ENCODE results near the gene ERG28. TPM values are rescaled to one million over a fixed set of nuclear protein-coding genes. Genes with fewer than 3 reads are reported as not detected.

Gene ERG28
- total and polyA plus RNA-seq, 2 experiments from 2014 or later = 27.9 to 95.1 TPM

DNA sequence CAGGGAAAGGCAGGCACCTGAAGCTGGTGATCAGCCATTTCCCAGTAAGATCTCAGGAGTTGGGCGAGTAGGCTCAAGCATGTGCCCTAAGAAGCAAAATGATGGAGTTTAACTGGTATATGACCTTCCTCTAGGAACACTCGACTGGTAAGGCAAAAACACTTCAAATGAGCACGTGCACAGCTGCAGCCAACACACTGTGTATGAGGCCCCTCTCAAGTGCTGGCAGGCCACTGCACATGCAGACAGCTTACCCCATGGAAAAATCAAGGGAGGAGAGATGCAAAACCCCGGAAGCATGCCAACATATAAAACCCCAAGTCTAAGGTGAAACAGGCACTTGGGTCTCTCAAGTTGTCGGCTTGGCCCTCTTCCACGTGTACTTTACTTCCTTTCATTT is 39.6 kb upstream of the ERG28 start:
- H3K9me3 Mint-ChIP-seq = peaks cover 2% of the 10 kb centered on the region; the same call in 2 of the 3 replicates
- H3K27me3 Mint-ChIP-seq (ENCODE audit: insufficient read depth, low read depth, poor library complexity) = peaks cover 3% of the 10 kb centered on the region

More for the DNA sequence above, 39.6 kb upstream of the ERG28 start:
- ATAC-seq (no peak), DNase-seq (ENCODE audit: low spot score) (no peak)
- H3F3A ChIP-seq (replicated peaks; ENCODE audit: low read depth) = no peaks in the 10 kb centered on the region
- H3K4me3 Mint-ChIP-seq = no peak overlapping the region
- H3K27ac ChIP-seq (ENCODE audit: low read depth) = no peak overlapping the region
- H3K4me3 ChIP-seq = no peak overlapping the region
- H3K36me3 Mint-ChIP-seq (ENCODE audit: low read depth) = peaks cover 29% of the 10 kb centered on the region
- no peaks in the 10 kb centered on the region for H3K27me3 ChIP-seq (ENCODE audit: insufficient read depth)
- H3K79me2 ChIP-seq (replicated peaks; ENCODE audit: insufficient read depth) = no peaks in the 10 kb centered on the region
- H3K36me3 ChIP-seq (ENCODE audit: insufficient read depth) = peaks cover 4% of the 10 kb centered on the region
- H3K4me1 Mint-ChIP-seq = no peaks in the 10 kb centered on the region; the same call in 2 of the 3 replicates
- no peak overlapping the region for H3K4me2 ChIP-seq
- TF ChIP-seq STAT1 (IDR thresholded peaks at IDR 0.05; ENCODE audit: unreplicated experiment) = no peak
- no peak for TF ChIP-seq EZH2phosphoT487 (IDR thresholded peaks at IDR 0.05; ENCODE audit: unreplicated experiment)
- no peak for TF ChIP-seq NANOG (IDR thresholded peaks at IDR 0.05; ENCODE audit: borderline replicate concordance)
- TF ChIP-seq, protein P1, sequence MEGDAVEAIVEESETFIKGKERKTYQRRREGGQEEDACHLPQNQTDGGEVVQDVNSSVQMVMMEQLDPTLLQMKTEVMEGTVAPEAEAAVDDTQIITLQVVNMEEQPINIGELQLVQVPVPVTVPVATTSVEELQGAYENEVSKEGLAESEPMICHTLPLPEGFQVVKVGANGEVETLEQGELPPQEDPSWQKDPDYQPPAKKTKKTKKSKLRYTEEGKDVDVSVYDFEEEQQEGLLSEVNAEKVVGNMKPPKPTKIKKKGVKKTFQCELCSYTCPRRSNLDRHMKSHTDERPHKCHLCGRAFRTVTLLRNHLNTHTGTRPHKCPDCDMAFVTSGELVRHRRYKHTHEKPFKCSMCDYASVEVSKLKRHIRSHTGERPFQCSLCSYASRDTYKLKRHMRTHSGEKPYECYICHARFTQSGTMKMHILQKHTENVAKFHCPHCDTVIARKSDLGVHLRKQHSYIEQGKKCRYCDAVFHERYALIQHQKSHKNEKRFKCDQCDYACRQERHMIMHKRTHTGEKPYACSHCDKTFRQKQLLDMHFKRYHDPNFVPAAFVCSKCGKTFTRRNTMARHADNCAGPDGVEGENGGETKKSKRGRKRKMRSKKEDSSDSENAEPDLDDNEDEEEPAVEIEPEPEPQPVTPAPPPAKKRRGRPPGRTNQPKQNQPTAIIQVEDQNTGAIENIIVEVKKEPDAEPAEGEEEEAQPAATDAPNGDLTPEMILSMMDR (conservative IDR thresholded peaks at IDR 0.05; ENCODE audit: low read depth in 2 of 2) = no peak
- TF ChIP-seq ZNF114 (CRISPR knock-in tag; IDR thresholded peaks at IDR 0.05) = no peak
- TF ChIP-seq, protein P2, sequence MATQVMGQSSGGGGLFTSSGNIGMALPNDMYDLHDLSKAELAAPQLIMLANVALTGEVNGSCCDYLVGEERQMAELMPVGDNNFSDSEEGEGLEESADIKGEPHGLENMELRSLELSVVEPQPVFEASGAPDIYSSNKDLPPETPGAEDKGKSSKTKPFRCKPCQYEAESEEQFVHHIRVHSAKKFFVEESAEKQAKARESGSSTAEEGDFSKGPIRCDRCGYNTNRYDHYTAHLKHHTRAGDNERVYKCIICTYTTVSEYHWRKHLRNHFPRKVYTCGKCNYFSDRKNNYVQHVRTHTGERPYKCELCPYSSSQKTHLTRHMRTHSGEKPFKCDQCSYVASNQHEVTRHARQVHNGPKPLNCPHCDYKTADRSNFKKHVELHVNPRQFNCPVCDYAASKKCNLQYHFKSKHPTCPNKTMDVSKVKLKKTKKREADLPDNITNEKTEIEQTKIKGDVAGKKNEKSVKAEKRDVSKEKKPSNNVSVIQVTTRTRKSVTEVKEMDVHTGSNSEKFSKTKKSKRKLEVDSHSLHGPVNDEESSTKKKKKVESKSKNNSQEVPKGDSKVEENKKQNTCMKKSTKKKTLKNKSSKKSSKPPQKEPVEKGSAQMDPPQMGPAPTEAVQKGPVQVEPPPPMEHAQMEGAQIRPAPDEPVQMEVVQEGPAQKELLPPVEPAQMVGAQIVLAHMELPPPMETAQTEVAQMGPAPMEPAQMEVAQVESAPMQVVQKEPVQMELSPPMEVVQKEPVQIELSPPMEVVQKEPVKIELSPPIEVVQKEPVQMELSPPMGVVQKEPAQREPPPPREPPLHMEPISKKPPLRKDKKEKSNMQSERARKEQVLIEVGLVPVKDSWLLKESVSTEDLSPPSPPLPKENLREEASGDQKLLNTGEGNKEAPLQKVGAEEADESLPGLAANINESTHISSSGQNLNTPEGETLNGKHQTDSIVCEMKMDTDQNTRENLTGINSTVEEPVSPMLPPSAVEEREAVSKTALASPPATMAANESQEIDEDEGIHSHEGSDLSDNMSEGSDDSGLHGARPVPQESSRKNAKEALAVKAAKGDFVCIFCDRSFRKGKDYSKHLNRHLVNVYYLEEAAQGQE (IDR thresholded peaks at IDR 0.05; ENCODE audit: unreplicated experiment) = no peak
- no peak for TF ChIP-seq CREB1 (CRISPR knock-in tag; IDR thresholded peaks at IDR 0.05; ENCODE audit: low read depth)
- no peak for TF ChIP-seq EZH2 (IDR thresholded peaks at IDR 0.05; ENCODE audit: low read depth, unreplicated experiment)
- TF ChIP-seq, protein P3, sequence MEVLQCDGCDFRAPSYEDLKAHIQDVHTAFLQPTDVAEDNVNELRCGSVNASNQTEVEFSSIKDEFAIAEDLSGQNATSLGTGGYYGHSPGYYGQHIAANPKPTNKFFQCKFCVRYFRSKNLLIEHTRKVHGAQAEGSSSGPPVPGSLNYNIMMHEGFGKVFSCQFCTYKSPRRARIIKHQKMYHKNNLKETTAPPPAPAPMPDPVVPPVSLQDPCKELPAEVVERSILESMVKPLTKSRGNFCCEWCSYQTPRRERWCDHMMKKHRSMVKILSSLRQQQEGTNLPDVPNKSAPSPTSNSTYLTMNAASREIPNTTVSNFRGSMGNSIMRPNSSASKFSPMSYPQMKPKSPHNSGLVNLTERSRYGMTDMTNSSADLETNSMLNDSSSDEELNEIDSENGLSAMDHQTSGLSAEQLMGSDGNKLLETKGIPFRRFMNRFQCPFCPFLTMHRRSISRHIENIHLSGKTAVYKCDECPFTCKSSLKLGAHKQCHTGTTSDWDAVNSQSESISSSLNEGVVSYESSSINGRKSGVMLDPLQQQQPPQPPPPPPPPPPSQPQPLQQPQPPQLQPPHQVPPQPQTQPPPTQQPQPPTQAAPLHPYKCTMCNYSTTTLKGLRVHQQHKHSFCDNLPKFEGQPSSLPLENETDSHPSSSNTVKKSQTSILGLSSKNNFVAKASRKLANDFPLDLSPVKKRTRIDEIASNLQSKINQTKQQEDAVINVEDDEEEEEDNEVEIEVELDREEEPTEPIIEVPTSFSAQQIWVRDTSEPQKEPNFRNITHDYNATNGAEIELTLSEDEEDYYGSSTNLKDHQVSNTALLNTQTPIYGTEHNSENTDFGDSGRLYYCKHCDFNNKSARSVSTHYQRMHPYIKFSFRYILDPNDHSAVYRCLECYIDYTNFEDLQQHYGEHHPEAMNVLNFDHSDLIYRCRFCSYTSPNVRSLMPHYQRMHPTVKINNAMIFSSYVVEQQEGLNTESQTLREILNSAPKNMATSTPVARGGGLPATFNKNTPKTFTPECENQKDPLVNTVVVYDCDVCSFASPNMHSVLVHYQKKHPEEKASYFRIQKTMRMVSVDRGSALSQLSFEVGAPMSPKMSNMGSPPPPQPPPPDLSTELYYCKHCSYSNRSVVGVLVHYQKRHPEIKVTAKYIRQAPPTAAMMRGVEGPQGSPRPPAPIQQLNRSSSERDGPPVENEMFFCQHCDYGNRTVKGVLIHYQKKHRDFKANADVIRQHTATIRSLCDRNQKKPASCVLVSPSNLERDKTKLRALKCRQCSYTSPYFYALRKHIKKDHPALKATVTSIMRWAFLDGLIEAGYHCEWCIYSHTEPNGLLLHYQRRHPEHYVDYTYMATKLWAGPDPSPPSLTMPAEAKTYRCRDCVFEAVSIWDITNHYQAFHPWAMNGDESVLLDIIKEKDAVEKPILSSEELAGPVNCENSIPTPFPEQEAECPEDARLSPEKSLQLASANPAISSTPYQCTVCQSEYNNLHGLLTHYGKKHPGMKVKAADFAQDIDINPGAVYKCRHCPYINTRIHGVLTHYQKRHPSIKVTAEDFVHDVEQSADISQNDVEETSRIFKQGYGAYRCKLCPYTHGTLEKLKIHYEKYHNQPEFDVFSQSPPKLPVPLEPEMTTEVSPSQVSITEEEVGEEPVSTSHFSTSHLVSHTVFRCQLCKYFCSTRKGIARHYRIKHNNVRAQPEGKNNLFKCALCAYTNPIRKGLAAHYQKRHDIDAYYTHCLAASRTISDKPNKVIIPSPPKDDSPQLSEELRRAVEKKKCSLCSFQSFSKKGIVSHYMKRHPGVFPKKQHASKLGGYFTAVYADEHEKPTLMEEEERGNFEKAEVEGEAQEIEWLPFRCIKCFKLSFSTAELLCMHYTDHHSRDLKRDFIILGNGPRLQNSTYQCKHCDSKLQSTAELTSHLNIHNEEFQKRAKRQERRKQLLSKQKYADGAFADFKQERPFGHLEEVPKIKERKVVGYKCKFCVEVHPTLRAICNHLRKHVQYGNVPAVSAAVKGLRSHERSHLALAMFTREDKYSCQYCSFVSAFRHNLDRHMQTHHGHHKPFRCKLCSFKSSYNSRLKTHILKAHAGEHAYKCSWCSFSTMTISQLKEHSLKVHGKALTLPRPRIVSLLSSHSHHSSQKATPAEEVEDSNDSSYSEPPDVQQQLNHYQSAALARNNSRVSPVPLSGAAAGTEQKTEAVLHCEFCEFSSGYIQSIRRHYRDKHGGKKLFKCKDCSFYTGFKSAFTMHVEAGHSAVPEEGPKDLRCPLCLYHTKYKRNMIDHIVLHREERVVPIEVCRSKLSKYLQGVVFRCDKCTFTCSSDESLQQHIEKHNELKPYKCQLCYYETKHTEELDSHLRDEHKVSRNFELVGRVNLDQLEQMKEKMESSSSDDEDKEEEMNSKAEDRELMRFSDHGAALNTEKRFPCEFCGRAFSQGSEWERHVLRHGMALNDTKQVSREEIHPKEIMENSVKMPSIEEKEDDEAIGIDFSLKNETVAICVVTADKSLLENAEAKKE (CRISPR knock-in tag; IDR thresholded peaks at IDR 0.05) = no peak
- TF ChIP-seq ZNF331 (CRISPR knock-in tag; IDR thresholded peaks at IDR 0.05; ENCODE audit: low read depth) = no peak
- no peak for TF ChIP-seq JUNB (IDR thresholded peaks at IDR 0.05; ENCODE audit: unreplicated experiment)
- TF ChIP-seq POLR2AphosphoS5 (IDR thresholded peaks at IDR 0.05; ENCODE audit: low read depth) = no peak
- TF ChIP-seq, protein P4, sequence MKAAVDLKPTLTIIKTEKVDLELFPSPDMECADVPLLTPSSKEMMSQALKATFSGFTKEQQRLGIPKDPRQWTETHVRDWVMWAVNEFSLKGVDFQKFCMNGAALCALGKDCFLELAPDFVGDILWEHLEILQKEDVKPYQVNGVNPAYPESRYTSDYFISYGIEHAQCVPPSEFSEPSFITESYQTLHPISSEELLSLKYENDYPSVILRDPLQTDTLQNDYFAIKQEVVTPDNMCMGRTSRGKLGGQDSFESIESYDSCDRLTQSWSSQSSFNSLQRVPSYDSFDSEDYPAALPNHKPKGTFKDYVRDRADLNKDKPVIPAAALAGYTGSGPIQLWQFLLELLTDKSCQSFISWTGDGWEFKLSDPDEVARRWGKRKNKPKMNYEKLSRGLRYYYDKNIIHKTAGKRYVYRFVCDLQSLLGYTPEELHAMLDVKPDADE (IDR thresholded peaks at IDR 0.05) = no peak
- H3K4me1 ChIP-seq (ENCODE audit: insufficient read depth) = no peaks in the 10 kb centered on the region
- 0 out of 2 replicates have a peak, but pooled peaks cover 4% of the 10 kb centered on the region for H4K20me1 ChIP-seq (replicated peaks; ENCODE audit: insufficient read depth)
- H3K9me2 ChIP-seq (ENCODE audit: insufficient read depth) = no peaks in the 10 kb centered on the region
- no peak overlapping the region for H3K27ac Mint-ChIP-seq
- no peak overlapping the region for H2AFZ ChIP-seq

Data from GM23338 (cell line).